HG03521 (cell line): ENCODE results near the gene VKORC1.

Experiments
- ATAC-seq: cut with Tn5 transposase; IDR thresholded peaks from one replicate; pipeline ENCODE4 v1.9.1; 2021; ENCODE audit warnings: mild to moderate bottlenecking, moderate library complexity; ENCODE audit not compliant: unreplicated experiment

VKORC1 gene

DNA sequence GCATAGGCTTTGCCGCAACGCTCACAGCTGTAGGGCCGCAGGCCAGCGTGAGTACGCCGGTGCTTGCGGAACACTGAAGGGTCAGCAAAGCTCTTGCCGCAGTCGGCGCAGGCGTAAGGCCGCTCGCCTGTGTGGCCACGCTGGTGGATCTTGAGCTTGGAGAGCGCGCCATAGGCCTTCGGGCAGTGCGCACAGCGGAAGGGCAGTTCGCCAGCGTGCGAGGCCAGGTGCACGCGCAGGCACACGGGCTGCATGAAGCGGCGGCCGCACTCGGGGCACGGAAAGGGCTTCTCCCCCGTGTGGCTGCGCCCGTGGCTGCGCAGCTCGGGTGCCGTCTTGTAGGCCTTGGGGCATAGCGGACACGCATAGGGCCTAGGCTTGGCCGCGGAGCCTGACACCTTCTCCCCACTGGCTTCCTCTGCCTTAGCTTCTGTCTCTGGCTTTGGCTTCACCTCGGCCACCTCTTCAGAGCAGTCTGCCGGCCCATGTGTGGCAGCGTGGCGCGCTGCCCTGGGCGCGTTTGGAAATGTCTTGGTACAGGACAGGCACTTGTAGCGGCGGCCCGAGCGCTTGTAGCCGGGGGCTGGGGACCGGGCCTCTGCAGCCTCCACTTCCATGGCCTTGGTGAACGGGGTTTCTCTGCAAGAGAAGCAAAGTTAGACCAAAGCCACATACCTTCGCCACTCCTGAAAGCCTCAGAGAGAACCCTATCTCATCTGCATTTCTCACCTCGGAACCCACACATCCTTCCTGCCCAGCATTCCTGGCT is 30.6 kb downstream of the VKORC1 start:
- ATAC-seq = no peak

DNA sequence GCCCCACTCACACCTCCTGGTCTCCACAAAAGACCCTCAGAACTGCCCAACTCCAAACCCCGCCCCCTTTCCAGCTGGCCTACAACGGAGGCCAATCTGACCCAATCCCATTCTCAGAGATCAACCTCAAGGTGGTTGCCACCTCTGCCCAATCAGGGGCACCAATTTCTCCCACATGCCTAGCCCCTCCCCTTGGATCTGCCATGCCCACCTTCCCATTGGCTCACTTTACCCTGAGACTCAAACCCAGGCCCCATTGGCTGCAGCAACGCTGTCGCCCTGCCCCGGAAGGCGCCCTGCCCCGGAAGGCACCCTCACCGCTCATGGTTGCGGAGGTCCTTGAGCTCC is 31.1 kb downstream of the VKORC1 start:
- ATAC-seq = no peak

DNA sequence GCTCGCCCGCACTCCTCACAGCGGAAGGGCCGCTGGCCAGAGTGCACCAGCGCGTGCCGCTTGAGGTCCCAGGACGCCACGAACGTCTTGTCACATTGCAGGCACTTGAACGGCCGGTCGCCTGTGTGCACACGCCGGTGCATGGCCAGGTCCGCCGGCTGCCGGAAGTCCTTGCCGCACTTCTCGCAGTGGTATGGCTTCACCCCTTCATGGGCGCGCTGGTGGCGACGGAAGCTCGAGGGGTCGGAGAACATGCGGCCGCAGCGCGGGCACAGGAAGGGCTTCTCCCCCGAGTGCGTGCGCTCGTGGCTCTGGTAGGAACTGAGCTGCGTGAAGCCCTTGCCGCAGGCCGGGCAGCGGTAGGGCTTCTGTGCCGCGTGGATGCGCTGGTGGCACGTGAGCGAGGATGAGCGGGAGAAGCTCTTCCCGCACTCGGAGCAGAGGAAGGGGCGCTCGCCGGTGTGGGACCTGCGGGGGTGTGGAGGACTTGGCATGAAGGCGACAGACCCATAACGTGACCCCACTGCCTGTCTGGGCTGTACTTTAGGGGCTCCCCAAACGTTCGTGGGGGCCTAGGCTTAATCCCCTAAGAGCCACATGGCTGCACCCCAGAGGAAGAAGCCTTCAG is 32.7 kb downstream of the VKORC1 start:
- no peak for ATAC-seq

DNA sequence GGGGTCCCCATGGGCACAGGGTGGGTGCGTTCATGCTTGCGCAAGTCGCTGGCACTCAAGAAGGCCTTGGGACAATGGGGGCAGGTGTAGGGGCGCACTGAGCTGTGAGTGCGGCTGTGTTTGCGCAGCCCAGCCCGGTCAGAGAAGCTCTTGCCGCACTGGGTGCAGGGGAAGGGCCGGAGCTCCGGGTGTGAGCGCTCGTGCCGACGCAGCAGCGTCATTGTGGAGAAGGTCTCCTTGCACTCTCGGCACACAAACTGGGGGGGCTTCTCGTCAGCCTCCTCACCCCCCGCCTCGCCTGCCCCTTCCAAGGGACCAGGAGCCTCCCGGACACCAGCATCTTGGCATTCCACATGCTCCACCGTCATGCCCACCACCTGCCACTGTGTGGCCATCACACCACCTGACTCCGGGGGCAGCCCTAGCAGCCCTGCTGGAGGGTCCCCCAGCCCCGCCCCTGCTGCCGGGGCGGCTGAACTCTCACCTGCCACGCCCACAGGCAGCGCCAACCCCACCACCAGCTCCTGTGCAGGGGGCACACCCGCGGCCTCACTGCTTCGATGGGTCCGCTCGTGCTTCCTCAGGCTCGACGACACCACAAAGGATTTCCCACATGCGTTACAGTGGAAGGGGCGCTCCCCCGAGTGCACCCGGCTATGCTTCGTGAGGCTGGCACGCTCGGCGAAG is 33.3 kb downstream of the VKORC1 start:
- ATAC-seq = no peak

DNA sequence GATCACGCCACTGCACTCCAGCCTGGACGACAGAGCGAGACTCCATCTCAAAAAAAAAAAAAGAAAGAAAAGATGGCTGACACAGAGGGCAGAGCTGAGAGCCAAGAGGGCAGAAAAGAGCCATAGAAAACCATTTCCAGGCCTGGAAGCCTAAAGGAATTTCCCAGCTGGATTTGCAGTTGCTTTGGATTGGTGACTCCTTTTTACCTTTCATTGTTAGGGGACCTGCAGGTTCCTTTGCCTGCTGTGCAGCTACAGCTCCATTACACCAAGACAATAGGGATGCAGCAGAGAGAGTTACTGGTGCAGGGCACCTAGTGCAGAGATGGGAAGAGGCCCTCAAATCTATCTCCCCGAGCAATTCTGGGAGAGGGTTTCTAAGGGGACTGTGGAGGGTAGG is 39.0 kb downstream of the VKORC1 start:
- ATAC-seq = no peak

DNA sequence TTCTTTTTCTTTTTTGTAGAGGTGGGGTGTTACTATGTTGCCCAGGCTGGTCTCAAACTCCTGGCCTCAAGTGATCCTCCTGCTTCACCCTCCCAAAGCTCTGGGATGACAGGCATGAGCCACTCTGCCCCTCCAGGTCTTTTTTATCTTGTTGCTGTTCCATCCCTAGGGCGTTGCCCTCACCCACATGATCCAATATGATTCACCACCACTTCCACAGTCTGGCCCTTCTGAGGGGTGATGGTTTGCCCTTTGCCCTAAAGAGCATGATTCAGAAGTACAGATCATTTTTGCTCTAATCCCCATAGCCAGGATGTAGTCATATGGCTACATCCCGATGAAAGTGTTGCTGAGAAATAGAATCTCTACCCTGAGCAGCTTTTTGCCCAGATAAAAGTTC is 42.5 kb downstream of the VKORC1 start:
- ATAC-seq = no peak

DNA sequence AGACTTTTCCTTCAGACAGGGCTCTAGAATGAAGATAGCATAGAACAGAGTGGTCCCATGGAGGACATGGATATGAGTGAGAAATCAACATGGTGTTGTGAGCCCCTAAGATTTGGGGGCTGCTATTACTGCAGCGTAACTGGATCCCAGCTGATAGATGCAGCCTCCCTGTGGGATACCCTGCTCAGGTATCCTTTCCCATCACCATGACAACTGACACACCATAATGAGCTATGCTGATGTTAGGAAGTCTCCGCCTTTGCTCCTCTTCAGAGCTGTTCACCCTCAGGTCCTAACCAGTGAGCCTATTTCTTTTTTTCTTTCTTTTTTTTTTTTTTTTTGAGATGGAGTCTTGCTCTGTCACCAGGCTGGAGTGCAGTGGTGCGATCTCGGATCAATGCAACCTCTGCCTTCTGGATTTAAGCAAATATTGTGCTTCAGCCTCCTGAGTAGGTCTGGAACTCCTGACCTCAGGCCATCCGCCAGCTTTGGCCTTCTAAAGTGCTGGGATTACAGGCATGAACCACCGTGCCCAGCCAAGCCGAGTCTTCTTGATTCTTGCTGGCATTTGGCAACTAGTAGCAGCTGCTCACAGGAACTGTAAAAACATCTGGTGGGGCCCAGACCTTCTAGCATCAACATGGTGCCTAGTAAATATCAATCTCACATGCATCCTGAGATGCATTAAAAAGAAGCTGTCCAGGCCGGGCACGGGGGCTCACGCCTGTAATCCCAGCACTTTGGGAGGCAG is 44.1 kb downstream of the VKORC1 start:
- no peak for ATAC-seq

DNA sequence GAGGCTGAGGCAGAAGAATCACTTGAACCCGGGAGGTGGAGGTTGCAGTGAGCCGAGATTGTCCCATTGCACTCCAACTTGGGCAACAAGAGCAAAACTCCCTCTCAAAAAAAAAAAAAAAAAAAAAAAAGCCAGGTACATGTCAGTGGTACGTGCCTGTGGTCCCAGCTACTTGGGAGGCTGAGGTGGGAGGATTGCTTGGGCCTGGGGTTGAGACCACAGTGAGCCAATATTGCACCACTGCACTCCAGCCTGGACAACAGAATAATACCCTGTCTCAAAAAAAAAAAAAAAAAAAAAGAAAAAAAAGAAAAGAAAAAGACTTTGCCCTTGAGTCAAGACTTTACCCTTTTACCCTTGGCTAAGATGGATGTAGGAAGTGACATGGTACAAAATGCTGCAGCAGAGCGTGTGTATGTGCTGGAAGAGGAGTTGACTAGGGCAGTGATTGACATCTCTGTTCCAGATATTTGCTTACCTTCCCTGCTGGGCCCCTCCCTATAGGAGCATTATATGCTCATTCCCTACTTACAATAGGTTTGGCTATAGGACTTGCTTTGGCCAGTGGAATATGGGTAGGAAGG is 50.6 kb downstream of the VKORC1 start:
- ATAC-seq = no peak

DNA sequence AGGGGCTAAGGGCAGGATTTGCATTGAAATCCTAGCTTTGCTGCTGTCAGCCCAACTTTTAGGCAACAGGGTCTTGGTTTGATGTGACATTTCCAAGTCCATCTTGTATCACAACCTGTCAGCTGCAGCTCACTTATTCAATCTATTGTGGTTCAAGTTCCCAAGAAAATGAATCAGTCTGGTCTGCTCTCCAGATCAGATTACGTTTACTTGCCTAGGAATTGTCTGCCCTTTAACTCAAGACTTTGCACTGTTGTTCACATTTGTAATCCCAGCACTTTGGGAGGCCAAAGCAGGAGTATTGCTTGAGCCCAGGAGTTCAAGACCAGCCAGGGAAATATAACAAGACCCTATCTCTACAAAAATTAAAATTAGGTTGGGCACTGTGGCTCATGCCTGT is 51.2 kb downstream of the VKORC1 start:
- ATAC-seq = no peak

DNA sequence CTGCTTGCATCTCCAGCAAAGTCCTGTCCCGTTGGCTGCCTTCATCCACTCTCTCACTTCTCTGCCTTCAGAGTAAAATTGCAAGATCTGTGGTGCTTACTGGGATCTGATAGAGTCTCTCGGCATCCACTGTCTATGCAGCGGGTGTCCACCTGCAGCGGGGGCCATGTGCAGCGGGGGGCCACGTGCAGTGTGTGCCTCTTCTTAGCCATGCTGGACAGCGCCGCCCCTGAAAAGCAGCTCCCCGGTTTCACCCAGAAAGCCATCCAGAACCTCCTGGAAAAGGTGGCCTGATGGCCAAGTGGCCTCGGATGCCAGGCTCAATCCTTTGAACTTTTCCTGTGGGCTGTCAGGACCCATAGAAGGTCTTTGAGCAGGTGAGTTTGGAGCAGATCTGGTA is 51.7 kb downstream of the VKORC1 start:
- ATAC-seq = no peak
